Fibroblast of peridontal ligament (primary cell): Measurements from ENCODE around the gene MUCL1.

Experiments
- DNase-seq: peaks from one replicate; pipeline ENCODE4 v3.0.0-alpha.2; 2010; ENCODE audit errors: extremely low read depth

Gene MUCL1

GRCh38 chr12:54891717-54892478 lies 37.6 kb downstream of the MUCL1 start:
- no peak for DNase-seq
